ENCODE measurements around the gene CCNG2. TPM values are rescaled to one million over a fixed set of nuclear protein-coding genes. Genes with fewer than 3 reads are reported as not detected.

Gene CCNG2
- total and polyA plus RNA-seq, 2 of the 13 experiments (the other 11 are each of a cell fraction or from before 2014, with no cell fraction given), result 3.9 to 11.5 TPM

DNA sequence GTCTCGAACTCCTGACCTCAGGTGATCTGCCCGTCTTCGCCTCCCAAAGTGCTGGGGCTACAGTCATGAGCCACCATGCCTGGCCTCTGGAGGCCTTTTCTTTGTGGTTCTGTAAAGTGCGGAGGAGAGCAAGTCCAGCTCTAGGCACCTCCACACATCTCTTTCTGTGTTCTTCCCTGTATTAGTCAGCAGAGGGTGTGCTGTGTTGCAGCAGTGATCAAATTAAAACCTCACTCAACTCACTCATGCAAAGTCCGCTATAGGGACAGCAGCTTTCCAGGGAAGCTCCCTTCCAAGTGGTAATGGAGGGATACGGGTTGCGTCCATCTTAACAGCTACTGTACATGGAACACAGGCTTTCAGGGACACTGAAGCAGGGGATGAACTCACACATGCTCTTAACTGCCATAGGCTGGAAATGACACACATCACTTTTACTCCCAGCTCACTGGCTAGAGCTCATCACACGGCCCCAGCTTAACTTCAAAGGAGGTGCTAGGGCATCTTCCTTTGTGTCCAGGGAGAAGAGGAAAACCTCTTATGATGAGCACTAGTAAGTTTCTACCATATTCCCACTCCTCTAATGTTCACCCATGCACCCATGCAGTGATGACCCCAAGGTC lies 36.0 kb upstream of the CCNG2 start:
- ChIA-PET POLR2A (no interaction called here), CTCF (ENCODE audit: low intra/inter-chr PET ratio, low total read pairs) (no interaction called here)
- DNase-seq (ENCODE audit: low spot score), result peak; percentile 3
- no peak overlapping the region for H3K9ac ChIP-seq (ENCODE audit: insufficient read depth, low read depth, low read length)
- peak; percentile 12 for FAIRE-seq
- no peaks in the 10 kb centered on the region for H4K20me1 ChIP-seq (ENCODE audit: insufficient read depth, low read length)
- H3K79me2 ChIP-seq (ENCODE audit: insufficient read depth, low read length), result no peaks in the 10 kb centered on the region
- intact Hi-C loops (cut with micrococcal nuclease; ENCODE audit: unreplicated experiment) (loop anchor here (1.0 kb wide), 1 partner anchor 82 kb away; no protein-coding TSS in a partner anchor), in situ Hi-C loops (cut with HindIII; ENCODE audit: extremely low pct_ligation_motif_present, low pct_unique_long_range_greater_than_20kb) (no loop called here)
- ATAC-seq, result peak; percentile 88
- H3K4me1 ChIP-seq (ENCODE audit: insufficient read depth, low read length), result no peaks in the 10 kb centered on the region
- H3K4me3 ChIP-seq (replicated peaks in 1 of 3; ENCODE audit: insufficient read depth in 1 of 3, low read depth in 2 of 3, low read length in 3 of 3), result no peak overlapping the region
- WGBS (ENCODE audit: low lambda C conversion rate), result 39% methylated on average over 7 of the region's 8 CpGs
- TF ChIP-seq ZFP36 (IDR thresholded peaks at IDR 0.05; ENCODE audit: borderline replicate concordance, low read depth, low read length, partially characterized antibody) (no peak), STAG1 (CRISPR knock-in tag; IDR thresholded peaks at IDR 0.05) (peak; percentile 32; the same call in 1 of the 2 replicates), SMC3 (IDR thresholded peaks at IDR 0.05; ENCODE audit: low read length) (peak; percentile 11; the same call in 1 of the 2 replicates)
- TF ChIP-seq, protein P1, sequence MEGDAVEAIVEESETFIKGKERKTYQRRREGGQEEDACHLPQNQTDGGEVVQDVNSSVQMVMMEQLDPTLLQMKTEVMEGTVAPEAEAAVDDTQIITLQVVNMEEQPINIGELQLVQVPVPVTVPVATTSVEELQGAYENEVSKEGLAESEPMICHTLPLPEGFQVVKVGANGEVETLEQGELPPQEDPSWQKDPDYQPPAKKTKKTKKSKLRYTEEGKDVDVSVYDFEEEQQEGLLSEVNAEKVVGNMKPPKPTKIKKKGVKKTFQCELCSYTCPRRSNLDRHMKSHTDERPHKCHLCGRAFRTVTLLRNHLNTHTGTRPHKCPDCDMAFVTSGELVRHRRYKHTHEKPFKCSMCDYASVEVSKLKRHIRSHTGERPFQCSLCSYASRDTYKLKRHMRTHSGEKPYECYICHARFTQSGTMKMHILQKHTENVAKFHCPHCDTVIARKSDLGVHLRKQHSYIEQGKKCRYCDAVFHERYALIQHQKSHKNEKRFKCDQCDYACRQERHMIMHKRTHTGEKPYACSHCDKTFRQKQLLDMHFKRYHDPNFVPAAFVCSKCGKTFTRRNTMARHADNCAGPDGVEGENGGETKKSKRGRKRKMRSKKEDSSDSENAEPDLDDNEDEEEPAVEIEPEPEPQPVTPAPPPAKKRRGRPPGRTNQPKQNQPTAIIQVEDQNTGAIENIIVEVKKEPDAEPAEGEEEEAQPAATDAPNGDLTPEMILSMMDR (CRISPR knock-in tag; IDR thresholded peaks at IDR 0.05), result peak; percentile 32; the same call in 1 of the 2 replicates
- no peak overlapping the region for H2AFZ ChIP-seq (ENCODE audit: low read length)
- H3K4me2 ChIP-seq (ENCODE audit: low read depth, low read length), result no peak overlapping the region
- H3K36me3 ChIP-seq (replicated peaks in 1 of 2; ENCODE audit: control insufficient read depth in 1 of 2, insufficient read depth in 2 of 2, low read length in 2 of 2), result no peaks in the 10 kb centered on the region
- no TSS peak for BruUV-seq (replicated peaks)
- no peak overlapping the region for H3K27ac ChIP-seq (ENCODE audit: extremely low read length, insufficient read depth, low read length)
- peaks cover 0 to 15% of the 10 kb centered on the region in 2 experiments; a peak in 3 of 5 replicates for H3K27me3 ChIP-seq (ENCODE audit: control insufficient read depth in 1 of 2, insufficient read depth in 2 of 2, low read length in 2 of 2)
- no peaks in the 10 kb centered on the region for H3K9me3 ChIP-seq (ENCODE audit: low read length)

DNA sequence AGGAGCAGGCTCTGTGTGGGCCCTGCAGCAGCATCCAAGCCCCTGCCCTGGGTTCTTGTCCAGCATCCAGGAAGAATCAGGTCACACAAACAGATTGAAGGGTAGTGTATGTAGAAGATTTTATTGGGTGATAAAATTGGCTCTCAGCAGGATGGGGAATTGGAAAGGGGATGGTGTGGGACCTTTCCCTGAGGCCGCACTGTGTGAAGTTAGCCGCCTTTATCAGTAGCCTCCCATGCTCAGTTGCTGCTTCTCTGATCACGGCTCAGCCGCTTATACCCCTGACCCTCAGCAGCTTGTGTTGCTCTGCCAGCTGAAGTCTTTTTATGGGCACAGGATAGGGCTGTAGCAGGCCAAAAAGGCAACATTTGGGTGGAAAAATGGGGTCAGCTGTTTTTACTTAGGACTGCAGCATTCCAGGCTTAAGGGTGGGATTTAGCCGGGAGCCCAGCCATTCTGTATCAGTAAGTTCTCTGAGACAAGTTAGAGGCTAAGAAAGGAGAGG lies 35.2 kb upstream of the CCNG2 start:
- no peak overlapping the region for H3K9ac ChIP-seq (ENCODE audit: insufficient read depth, low read depth, low read length)
- H3K27ac ChIP-seq (ENCODE audit: extremely low read length, insufficient read depth, low read length), result no peak overlapping the region
- no peaks in the 10 kb centered on the region for H3K9me3 ChIP-seq (ENCODE audit: low read length)
- CTCF ChIA-PET (ENCODE audit: low intra/inter-chr PET ratio, low total read pairs), result no interaction called here
- no peak for DNase-seq (ENCODE audit: low spot score)
- in situ Hi-C loops (cut with HindIII; ENCODE audit: extremely low pct_ligation_motif_present, low pct_unique_long_range_greater_than_20kb) (no loop called here), intact Hi-C loops (cut with micrococcal nuclease; ENCODE audit: unreplicated experiment) (loop anchor here (1.0 kb wide), 1 partner anchor 82 kb away; no protein-coding TSS in a partner anchor)
- H3K4me3 ChIP-seq (replicated peaks in 1 of 3; ENCODE audit: insufficient read depth in 1 of 3, low read depth in 2 of 3, low read length in 3 of 3), result no peak overlapping the region
- ATAC-seq, result no peak
- no peaks in the 10 kb centered on the region for H3K36me3 ChIP-seq (replicated peaks in 1 of 2; ENCODE audit: control insufficient read depth in 1 of 2, insufficient read depth in 2 of 2, low read length in 2 of 2)
- no peaks in the 10 kb centered on the region for H3K4me1 ChIP-seq (ENCODE audit: insufficient read depth, low read length)
- POLR2A ChIA-PET, result no interaction called here
- H3K4me2 ChIP-seq (ENCODE audit: low read depth, low read length), result no peak overlapping the region
- H2AFZ ChIP-seq (ENCODE audit: low read length), result no peak overlapping the region
- no TSS peak for BruUV-seq (replicated peaks)
- H3K27me3 ChIP-seq (ENCODE audit: control insufficient read depth in 1 of 2, insufficient read depth in 2 of 2, low read length in 2 of 2), result peaks cover 0 to 15% of the 10 kb centered on the region in 2 experiments; a peak in 3 of 5 replicates
- 10% methylated on average over 5 of the region's 5 CpGs for WGBS (ENCODE audit: low lambda C conversion rate)
- H4K20me1 ChIP-seq (ENCODE audit: insufficient read depth, low read length), result no peaks in the 10 kb centered on the region
- FAIRE-seq, result no peak
- H3K79me2 ChIP-seq (ENCODE audit: insufficient read depth, low read length), result no peaks in the 10 kb centered on the region
- TF ChIP-seq, protein P2, sequence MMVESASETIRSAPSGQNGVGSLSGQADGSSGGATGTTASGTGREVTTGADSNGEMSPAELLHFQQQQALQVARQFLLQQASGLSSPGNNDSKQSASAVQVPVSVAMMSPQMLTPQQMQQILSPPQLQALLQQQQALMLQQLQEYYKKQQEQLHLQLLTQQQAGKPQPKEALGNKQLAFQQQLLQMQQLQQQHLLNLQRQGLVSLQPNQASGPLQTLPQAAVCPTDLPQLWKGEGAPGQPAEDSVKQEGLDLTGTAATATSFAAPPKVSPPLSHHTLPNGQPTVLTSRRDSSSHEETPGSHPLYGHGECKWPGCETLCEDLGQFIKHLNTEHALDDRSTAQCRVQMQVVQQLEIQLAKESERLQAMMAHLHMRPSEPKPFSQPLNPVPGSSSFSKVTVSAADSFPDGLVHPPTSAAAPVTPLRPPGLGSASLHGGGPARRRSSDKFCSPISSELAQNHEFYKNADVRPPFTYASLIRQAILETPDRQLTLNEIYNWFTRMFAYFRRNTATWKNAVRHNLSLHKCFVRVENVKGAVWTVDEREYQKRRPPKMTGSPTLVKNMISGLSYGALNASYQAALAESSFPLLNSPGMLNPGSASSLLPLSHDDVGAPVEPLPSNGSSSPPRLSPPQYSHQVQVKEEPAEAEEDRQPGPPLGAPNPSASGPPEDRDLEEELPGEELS (CRISPR knock-in tag; IDR thresholded peaks at IDR 0.05), result no peak
- TF ChIP-seq ZNF644 (CRISPR knock-in tag; IDR thresholded peaks at IDR 0.05; ENCODE audit: low read depth) (no peak), ZNF780A (CRISPR knock-in tag; IDR thresholded peaks at IDR 0.05) (no peak), ZNF776 (CRISPR knock-in tag; IDR thresholded peaks at IDR 0.05) (no peak)
- TF ChIP-seq, protein P3, sequence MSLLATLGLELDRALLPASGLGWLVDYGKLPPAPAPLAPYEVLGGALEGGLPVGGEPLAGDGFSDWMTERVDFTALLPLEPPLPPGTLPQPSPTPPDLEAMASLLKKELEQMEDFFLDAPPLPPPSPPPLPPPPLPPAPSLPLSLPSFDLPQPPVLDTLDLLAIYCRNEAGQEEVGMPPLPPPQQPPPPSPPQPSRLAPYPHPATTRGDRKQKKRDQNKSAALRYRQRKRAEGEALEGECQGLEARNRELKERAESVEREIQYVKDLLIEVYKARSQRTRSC (CRISPR knock-in tag; IDR thresholded peaks at IDR 0.05; ENCODE audit: low read depth), result no peak

All from HepG2 (cell line).